Measurements from ENCODE around the gene REX1BD. TPM values are rescaled to one million over a fixed set of nuclear protein-coding genes. Genes with fewer than 3 reads are reported as not detected.
A peak's percentile ranks its signal among the peaks of the same experiment; 100 is the strongest.

Gene REX1BD
- total and polyA plus RNA-seq, 2 of the 8 experiments (the other 6 are each of a cell fraction or from before 2014, with no cell fraction given): 56.8 to 62.7 TPM

DNA sequence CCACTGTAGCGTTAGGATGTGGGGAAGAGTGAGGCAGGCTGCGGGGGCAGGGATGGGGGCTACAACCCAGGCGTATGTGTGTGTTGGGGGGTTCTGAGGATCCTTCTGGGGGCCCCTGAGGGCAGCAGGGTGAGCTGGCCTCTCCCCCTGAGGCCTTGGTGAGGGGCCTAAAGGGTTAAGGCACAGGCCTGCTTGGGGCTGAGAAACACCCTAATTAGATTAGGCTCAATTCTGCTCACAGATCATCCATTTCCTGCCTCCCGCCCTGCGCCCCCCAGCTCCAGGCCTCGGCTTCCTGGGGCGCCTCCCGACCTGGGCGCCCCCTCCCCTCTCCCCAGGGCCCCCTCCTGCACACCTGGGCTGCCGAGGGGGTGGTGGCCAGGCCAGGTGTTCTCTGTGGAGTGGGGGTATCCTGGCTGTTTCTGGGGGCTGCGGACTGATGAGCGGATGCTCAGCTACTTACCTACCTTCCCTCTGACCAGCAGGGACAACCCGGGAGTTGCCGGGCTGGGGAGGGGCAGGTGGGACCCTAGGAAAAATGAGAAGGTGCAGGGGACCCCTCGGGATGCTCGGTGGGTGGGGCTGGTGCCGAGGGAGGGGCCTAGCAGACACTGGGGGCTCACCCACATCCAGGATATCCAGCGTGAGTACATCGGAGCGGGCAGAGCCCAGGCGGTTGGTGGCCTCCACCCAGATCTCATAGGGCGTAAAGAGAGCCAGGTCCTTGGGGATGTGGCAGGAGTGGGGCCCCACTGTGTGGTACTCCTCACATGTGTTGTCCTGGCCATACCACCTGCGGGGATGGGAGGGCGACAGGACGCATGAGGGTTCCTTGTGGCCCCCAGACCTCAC lies 9.4 kb downstream of the REX1BD start:
- Histone ChIP-seq H4K5ac (ENCODE audit: insufficient read length, low read depth, low read length) (no peak overlapping the region), H3K36me3 (ENCODE audit: control insufficient read depth in 2 of 4, insufficient read depth in 4 of 4, low read length in 3 of 4) (no peaks in the 10 kb centered on the region), H3K79me1 (ENCODE audit: low read depth, low read length) (no peaks in the 10 kb centered on the region), H4K8ac (ENCODE audit: extremely low read depth, insufficient read depth, low read length) (no peak overlapping the region), H2BK120ac (replicated peaks; ENCODE audit: low read depth, low read length) (no peak overlapping the region), H4K91ac (replicated peaks; ENCODE audit: insufficient read length, low read length) (peak overlapping the region; percentile 14), H2BK5ac (ENCODE audit: low read depth, low read length) (peak overlapping the region; percentile 52; the same call in 1 of the 2 replicates), H2BK15ac (ENCODE audit: low read length) (no peak overlapping the region), H3K4me1 (replicated peaks in 1 of 4; ENCODE audit: control insufficient read depth in 3 of 4, insufficient read depth in 4 of 4, low read length in 3 of 4) (peaks cover 0 to 30% (median 24%) of the 10 kb centered on the region in 4 experiments; a peak in 6 of 7 replicates), H3K56ac (replicated peaks; ENCODE audit: insufficient read length, low read depth, low read length) (no peak overlapping the region), H3K4me2 (ENCODE audit: insufficient read depth in 1 of 2, low read depth in 2 of 2, low read length in 2 of 2) (no peak overlapping the region), H4K20me1 (replicated peaks in 1 of 2; ENCODE audit: control insufficient read depth in 1 of 2, insufficient read depth in 2 of 2, low read length in 2 of 2) (peaks cover 0 to 1% of the 10 kb centered on the region in 2 experiments), H3K23me2 (ENCODE audit: low read depth, low read length) (peaks cover 6% of the 10 kb centered on the region), H2AK5ac (ENCODE audit: low read depth, low read length) (peak overlapping the region; percentile 75; the same call in 1 of the 2 replicates), H3K18ac (ENCODE audit: extremely low read depth, low read length) (peak overlapping the region; percentile 51), H3K9me3 (ENCODE audit: insufficient read depth in 2 of 2, low read depth in 1 of 2, low read length in 1 of 2) (no peaks in the 10 kb centered on the region), H3K9ac (replicated peaks in 1 of 4; ENCODE audit: extremely low read depth in 1 of 4, low read depth in 3 of 4, low read length in 3 of 4) (no peak overlapping the region), H2AFZ (ENCODE audit: low read length) (no peak overlapping the region), H3K79me2 (ENCODE audit: control insufficient read depth in 1 of 2, insufficient read depth in 2 of 2, low read length in 2 of 2) (no peaks in the 10 kb centered on the region), H3K23ac (ENCODE audit: insufficient read length) (no peak overlapping the region), H3K27me3 (replicated peaks in 1 of 4; ENCODE audit: control insufficient read depth in 3 of 4, extremely low read depth in 1 of 4, insufficient read depth in 3 of 4, low read length in 3 of 4) (peaks cover 3 to 23% (median 19%) of the 10 kb centered on the region in 4 experiments), H3K4ac (replicated peaks; ENCODE audit: insufficient read length, low read depth, low read length) (peak overlapping the region; percentile 33), H2BK20ac (ENCODE audit: low read length) (peak overlapping the region; percentile 61; the same call in 1 of the 2 replicates), H3K27ac (ENCODE audit: low read depth, low read length) (no peak overlapping the region), H3K4me3 (ENCODE audit: extremely low read depth in 1 of 4, insufficient read depth in 2 of 4, low read depth in 3 of 4, low read length in 4 of 4) (no peak overlapping the region), H2BK12ac (ENCODE audit: low read depth, low read length) (peak overlapping the region; percentile 87; the same call in 1 of the 2 replicates), H3K14ac (ENCODE audit: insufficient read length) (no peak overlapping the region)
- no peak for DNase-seq (ENCODE audit: low read depth in 1 of 2, low spot score in 2 of 2)
- CTCF ChIA-PET (ENCODE audit: partially characterized antibody): interaction anchor here (0.6 to 12.5 kb wide), 8 partner anchors 11 to 147 kb away, joined by 3 to 139 read pairs (median 4); partner anchors contain the start of gene REX1BD
- WGBS, 2 experiments (ENCODE audit: extremely low coverage in 1 of 2, insufficient coverage in 1 of 2, insufficient read length in 1 of 2, insufficient replicate concordance in 2 of 2, low coverage in 1 of 2, low lambda C conversion rate in 2 of 2, missing lambda C conversion rate in 1 of 2): 71% methylated on average over 13 of the region's 25 CpGs; no CpG with 5 or more reads in 1 of the 2 experiments
- no peak for FAIRE-seq
- POLR2A ChIA-PET (ENCODE audit: partially characterized antibody): interaction anchor here (0.8 to 3.1 kb wide), 4 partner anchors 8 to 26 kb away, joined by 3 to 18 read pairs (median 8); partner anchors contain the start of genes REX1BD and UBA52
- no peak for TF ChIP-seq SP2 (IDR thresholded peaks at IDR 0.05; ENCODE audit: low read length)
- TF ChIP-seq, protein P1, sequence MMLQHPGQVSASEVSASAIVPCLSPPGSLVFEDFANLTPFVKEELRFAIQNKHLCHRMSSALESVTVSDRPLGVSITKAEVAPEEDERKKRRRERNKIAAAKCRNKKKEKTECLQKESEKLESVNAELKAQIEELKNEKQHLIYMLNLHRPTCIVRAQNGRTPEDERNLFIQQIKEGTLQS (IDR thresholded peaks at IDR 0.05; ENCODE audit: insufficient read depth, low read depth, low read length): no peak
- no peak for TF ChIP-seq YY1 (IDR thresholded peaks at IDR 0.05; ENCODE audit: low read depth, low read length)
- no peak for TF ChIP-seq TAF1 (IDR thresholded peaks at IDR 0.05; ENCODE audit: low read depth, low read length)
- TF ChIP-seq, protein P2, sequence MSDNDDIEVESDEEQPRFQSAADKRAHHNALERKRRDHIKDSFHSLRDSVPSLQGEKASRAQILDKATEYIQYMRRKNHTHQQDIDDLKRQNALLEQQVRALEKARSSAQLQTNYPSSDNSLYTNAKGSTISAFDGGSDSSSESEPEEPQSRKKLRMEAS (IDR thresholded peaks at IDR 0.05): no peak
- TF ChIP-seq BCL11A (IDR thresholded peaks at IDR 0.05; ENCODE audit: low read depth in 2 of 2, low read length in 2 of 2): no peak
- TF ChIP-seq JUN (IDR thresholded peaks at IDR 0.05; ENCODE audit: low read depth, low read length): no peak
- TF ChIP-seq, protein P3, sequence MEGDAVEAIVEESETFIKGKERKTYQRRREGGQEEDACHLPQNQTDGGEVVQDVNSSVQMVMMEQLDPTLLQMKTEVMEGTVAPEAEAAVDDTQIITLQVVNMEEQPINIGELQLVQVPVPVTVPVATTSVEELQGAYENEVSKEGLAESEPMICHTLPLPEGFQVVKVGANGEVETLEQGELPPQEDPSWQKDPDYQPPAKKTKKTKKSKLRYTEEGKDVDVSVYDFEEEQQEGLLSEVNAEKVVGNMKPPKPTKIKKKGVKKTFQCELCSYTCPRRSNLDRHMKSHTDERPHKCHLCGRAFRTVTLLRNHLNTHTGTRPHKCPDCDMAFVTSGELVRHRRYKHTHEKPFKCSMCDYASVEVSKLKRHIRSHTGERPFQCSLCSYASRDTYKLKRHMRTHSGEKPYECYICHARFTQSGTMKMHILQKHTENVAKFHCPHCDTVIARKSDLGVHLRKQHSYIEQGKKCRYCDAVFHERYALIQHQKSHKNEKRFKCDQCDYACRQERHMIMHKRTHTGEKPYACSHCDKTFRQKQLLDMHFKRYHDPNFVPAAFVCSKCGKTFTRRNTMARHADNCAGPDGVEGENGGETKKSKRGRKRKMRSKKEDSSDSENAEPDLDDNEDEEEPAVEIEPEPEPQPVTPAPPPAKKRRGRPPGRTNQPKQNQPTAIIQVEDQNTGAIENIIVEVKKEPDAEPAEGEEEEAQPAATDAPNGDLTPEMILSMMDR (IDR thresholded peaks at IDR 0.05; ENCODE audit: control extremely low read depth in 1 of 3, insufficient read depth in 1 of 3, low read depth in 1 of 3, low read length in 3 of 3): no peak
